Tibial nerve (tissue), 4 donors: ENCODE results near the gene IL1RAP.

Experiments used
- EP300 ChIP-seq, 2 donors: sonication (generic); formaldehyde crosslinking; IDR thresholded peaks; one replicate each; pipeline ENCODE4 v1.6.1; 2017; ENCODE audit warnings: antibody characterized with exemption in 2 of 2, mild to moderate bottlenecking in 1 of 2
- POLR2A ChIP-seq, 2 donors: fragments of 450-650 bp; IDR thresholded peaks; one replicate each; pipeline ENCODE4 v1.6.1; 2017; ENCODE audit warnings: antibody characterized with exemption in 2 of 2, mild to moderate bottlenecking in 2 of 2, moderate library complexity in 2 of 2
- TF ChIP-seq, protein P1 (sequence below), 5 experiments: fragments of 200-600 bp in 3 of 5; fragments of 450-650 bp in 2 of 5; sonication (generic) in 3 of 5; IDR thresholded peaks; one replicate each; pipeline ENCODE4 v1.5.1; 2016 to 2019; ENCODE audit warnings: antibody characterized with exemption in 5 of 5, mild to moderate bottlenecking in 3 of 5, moderate library complexity in 2 of 5

DNA sequence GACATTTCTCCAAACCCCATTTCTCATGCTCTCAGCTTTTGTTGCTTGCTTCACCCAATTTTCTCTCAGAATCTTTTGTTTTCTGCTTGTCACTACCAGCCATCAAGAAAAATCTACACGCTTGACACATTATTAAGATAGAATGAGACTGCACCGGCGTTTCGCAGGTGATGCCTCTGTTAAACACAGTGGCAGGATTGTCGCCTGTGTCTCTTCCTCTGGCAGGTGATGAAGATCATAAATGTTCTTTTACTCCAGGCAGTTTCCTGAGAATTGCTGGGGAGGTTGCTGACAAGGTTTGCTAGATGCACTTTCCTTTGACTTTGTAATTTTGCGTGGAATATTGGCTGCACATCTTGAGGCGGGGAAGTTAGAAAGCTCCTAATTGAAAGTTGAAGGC, 75.4 kb downstream of the IL1RAP start:
- TF ChIP-seq, protein P1, sequence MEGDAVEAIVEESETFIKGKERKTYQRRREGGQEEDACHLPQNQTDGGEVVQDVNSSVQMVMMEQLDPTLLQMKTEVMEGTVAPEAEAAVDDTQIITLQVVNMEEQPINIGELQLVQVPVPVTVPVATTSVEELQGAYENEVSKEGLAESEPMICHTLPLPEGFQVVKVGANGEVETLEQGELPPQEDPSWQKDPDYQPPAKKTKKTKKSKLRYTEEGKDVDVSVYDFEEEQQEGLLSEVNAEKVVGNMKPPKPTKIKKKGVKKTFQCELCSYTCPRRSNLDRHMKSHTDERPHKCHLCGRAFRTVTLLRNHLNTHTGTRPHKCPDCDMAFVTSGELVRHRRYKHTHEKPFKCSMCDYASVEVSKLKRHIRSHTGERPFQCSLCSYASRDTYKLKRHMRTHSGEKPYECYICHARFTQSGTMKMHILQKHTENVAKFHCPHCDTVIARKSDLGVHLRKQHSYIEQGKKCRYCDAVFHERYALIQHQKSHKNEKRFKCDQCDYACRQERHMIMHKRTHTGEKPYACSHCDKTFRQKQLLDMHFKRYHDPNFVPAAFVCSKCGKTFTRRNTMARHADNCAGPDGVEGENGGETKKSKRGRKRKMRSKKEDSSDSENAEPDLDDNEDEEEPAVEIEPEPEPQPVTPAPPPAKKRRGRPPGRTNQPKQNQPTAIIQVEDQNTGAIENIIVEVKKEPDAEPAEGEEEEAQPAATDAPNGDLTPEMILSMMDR (IDR thresholded peaks at IDR 0.05), result no peak
- TF ChIP-seq POLR2A (IDR thresholded peaks at IDR 0.05), result no peak
- no peak for TF ChIP-seq EP300 (IDR thresholded peaks at IDR 0.05)
